Prostate gland (tissue), 2 donors: ENCODE data around the gene EPB41L4A. TPM values are rescaled to one million over a fixed set of nuclear protein-coding genes. Genes with fewer than 3 reads are reported as not detected.
A peak's percentile ranks its signal among the peaks of the same experiment; 100 is the strongest.
"Not testable (repeated sequence)": the region's sequence is repeated elsewhere in the genome, so short reads cannot be mapped to it uniquely, and the experiment has no call there.

ENCODE experiments used
- DNase-seq: peaks from one replicate; pipeline ENCODE4 v3.0.0-alpha.2; 2019; ENCODE audit warnings: low spot score
- H3K27ac ChIP-seq, 2 donors: fragments of 200-600 bp; sonication (generic); 2 replicates each; pipeline ENCODE4 v1.5.1; 2017 to 2019
- H3K27me3 ChIP-seq: fragments of 200-600 bp; sonication (generic); replicated peaks from 2 replicates; pipeline ENCODE4 v1.5.1; 2019; ENCODE audit not compliant: insufficient read depth
- H3K36me3 ChIP-seq, 2 donors: fragments of 200-600 bp; sonication (generic); 1 replicate in 1 of 2; 2 replicates in 1 of 2; pipeline versions ENCODE4 v1.5.1 to v1.8.1; 2017 to 2019
- H3K4me1 ChIP-seq: fragments of 200-600 bp; sonication (generic); replicated peaks from 2 replicates; pipeline ENCODE4 v1.5.1; 2019
- H3K4me3 ChIP-seq, 2 donors: fragments of 200-600 bp; sonication (generic); 2 replicates each; pipeline ENCODE4 v1.5.1; 2017 to 2019
- H3K9me3 ChIP-seq: fragments of 200-600 bp; sonication (generic); 2 replicates; pipeline ENCODE4 v1.5.1; 2017
- POLR2A ChIP-seq: fragments of 450-650 bp; IDR thresholded peaks from one replicate; pipeline ENCODE4 v1.6.1; 2016; ENCODE audit warnings: antibody characterized with exemption, mild to moderate bottlenecking
- POLR2AphosphoS5 ChIP-seq: sonication (generic); formaldehyde crosslinking; IDR thresholded peaks from one replicate; pipeline ENCODE4 v1.6.1; 2017; ENCODE audit warnings: antibody characterized with exemption
- WGBS: methylation state at CpG from one replicate; pipeline ENCODE4 v1.1.5; 2018; 5-methylcytosine and 5-hydroxymethylcytosine counted together
- intact Hi-C: fragments of 100-400 bp; cut with DNase I; formaldehyde crosslinking; loops from one replicate; pipeline ENCODE4 v1.14.2; 2022
- total RNA-seq, 2 donors: library from RNA; depleted of rRNA; stranded (reverse); fragments of >200 nt; gene quantifications; one replicate each; pipeline ENCODE4 v1.1.0, GENCODE V29; 2016
- TF ChIP-seq, protein P1 (sequence below), 4 experiments: fragments of 200-600 bp in 2 of 4; fragments of 450-650 bp in 2 of 4; sonication (generic) in 2 of 4; IDR thresholded peaks; 1 replicate in 3 of 4; 2 replicates in 1 of 4; pipeline ENCODE4 v1.5.1; 2016 to 2019; ENCODE audit warnings: antibody characterized with exemption in 4 of 4, mild to moderate bottlenecking in 2 of 4, moderate library complexity in 2 of 4

The EPB41L4A gene
- total RNA-seq, 2 donors from 2014 or later = 23.0 to 37.5 TPM

- TF ChIP-seq, protein P1, sequence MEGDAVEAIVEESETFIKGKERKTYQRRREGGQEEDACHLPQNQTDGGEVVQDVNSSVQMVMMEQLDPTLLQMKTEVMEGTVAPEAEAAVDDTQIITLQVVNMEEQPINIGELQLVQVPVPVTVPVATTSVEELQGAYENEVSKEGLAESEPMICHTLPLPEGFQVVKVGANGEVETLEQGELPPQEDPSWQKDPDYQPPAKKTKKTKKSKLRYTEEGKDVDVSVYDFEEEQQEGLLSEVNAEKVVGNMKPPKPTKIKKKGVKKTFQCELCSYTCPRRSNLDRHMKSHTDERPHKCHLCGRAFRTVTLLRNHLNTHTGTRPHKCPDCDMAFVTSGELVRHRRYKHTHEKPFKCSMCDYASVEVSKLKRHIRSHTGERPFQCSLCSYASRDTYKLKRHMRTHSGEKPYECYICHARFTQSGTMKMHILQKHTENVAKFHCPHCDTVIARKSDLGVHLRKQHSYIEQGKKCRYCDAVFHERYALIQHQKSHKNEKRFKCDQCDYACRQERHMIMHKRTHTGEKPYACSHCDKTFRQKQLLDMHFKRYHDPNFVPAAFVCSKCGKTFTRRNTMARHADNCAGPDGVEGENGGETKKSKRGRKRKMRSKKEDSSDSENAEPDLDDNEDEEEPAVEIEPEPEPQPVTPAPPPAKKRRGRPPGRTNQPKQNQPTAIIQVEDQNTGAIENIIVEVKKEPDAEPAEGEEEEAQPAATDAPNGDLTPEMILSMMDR (IDR thresholded peaks at IDR 0.05) = no peak
- TF ChIP-seq POLR2AphosphoS5 (no peak), POLR2A (no peak)
- H3K4me1 ChIP-seq = no peaks in the 10 kb centered on the region
- 97% methylated on average over 2 of the region's 2 CpGs for WGBS
- DNase-seq = no peak
- no peaks in the 10 kb centered on the region for H3K27me3 ChIP-seq
- H3K4me3 ChIP-seq = no peak overlapping the region
- H3K9me3 ChIP-seq = no peaks in the 10 kb centered on the region
- intact Hi-C loops = no loop called here
- H3K27ac ChIP-seq = no peak overlapping the region
- no peaks in the 10 kb centered on the region for H3K36me3 ChIP-seq
These were observed 21.4 kb downstream of the EPB41L4A start for GRCh38 chr5:112397690-112398089.

GRCh38 chr5:112396430-112396829, 22.6 kb downstream of the EPB41L4A start:
- no peak for DNase-seq
- WGBS = 94% methylated on average over 4 of the region's 4 CpGs
- H3K27ac ChIP-seq = no peak overlapping the region
- H3K4me1 ChIP-seq = no peaks in the 10 kb centered on the region
- TF ChIP-seq, protein P1 (IDR thresholded peaks at IDR 0.05) = no peak
- TF ChIP-seq POLR2A = no peak
- TF ChIP-seq POLR2AphosphoS5 = no peak
- H3K27me3 ChIP-seq = no peaks in the 10 kb centered on the region
- intact Hi-C loops = no loop called here
- no peaks in the 10 kb centered on the region for H3K36me3 ChIP-seq
- H3K4me3 ChIP-seq = no peak overlapping the region
- no peaks in the 10 kb centered on the region for H3K9me3 ChIP-seq

- WGBS = 94% methylated on average over 4 of the region's 4 CpGs
- H3K27me3 ChIP-seq, H3K36me3 ChIP-seq, H3K4me1 ChIP-seq, H3K9me3 ChIP-seq, H3K27ac ChIP-seq, H3K4me3 ChIP-seq, intact Hi-C loops, DNase-seq: not testable (repeated sequence)
These were observed 23.8 kb downstream of the EPB41L4A start for GRCh38 chr5:112395299-112395698.

GRCh38 chr5:112390327-112390726, 28.8 kb downstream of the EPB41L4A start:
- Histone ChIP-seq H3K36me3 (no peaks in the 10 kb centered on the region), H3K9me3 (no peaks in the 10 kb centered on the region), H3K4me3 (peak overlapping the region in 1 of 2 donors; percentile 6), H3K27ac (peak overlapping the region in 1 of 2 donors; percentile 19), H3K4me1 (no peaks in the 10 kb centered on the region), H3K27me3 (no peaks in the 10 kb centered on the region)
- TF ChIP-seq POLR2AphosphoS5 = no peak
- no peak for TF ChIP-seq POLR2A
- TF ChIP-seq, protein P1 (IDR thresholded peaks at IDR 0.05) = no peak
- intact Hi-C loops = no loop called here
- DNase-seq = peak; percentile 59
- 18% methylated on average over 8 of the region's 8 CpGs for WGBS

- no peak for DNase-seq
- H3K27me3 ChIP-seq = no peaks in the 10 kb centered on the region
- TF ChIP-seq, protein P1 (IDR thresholded peaks at IDR 0.05) = no peak
- TF ChIP-seq POLR2A (no peak), POLR2AphosphoS5 (no peak)
- intact Hi-C loops = no loop called here
- WGBS = 92% methylated on average over 3 of the region's 3 CpGs
- H3K9me3 ChIP-seq = no peaks in the 10 kb centered on the region
- no peaks in the 10 kb centered on the region for H3K36me3 ChIP-seq
- H3K4me1 ChIP-seq = no peaks in the 10 kb centered on the region
- H3K27ac ChIP-seq = no peak overlapping the region
- H3K4me3 ChIP-seq = no peak overlapping the region
These were observed 30.3 kb downstream of the EPB41L4A start for GRCh38 chr5:112388739-112389138.
